Right lobe of liver (tissue), 6 donors: ENCODE data around the gene MT1M. TPM values are rescaled to one million over a fixed set of nuclear protein-coding genes. Genes with fewer than 3 reads are reported as not detected.

Experiments
- ATAC-seq, 4 donors: fragments of 200-7000 bp; cut with Tn5 transposase; one replicate each; pipeline ENCODE4 v1.9.1; 2020; ENCODE audit warnings: mild to moderate bottlenecking in 4 of 4, moderate library complexity in 4 of 4
- DNase-seq, 3 donors: peaks; one replicate each; pipeline ENCODE4 v3.0.0-alpha.2; 2020
- H3K27ac ChIP-seq, 3 donors: fragments of 200-600 bp; one replicate each; pipeline ENCODE4 v1.8.0; 2022
- H3K27me3 ChIP-seq, 2 donors: fragments of 200-600 bp; one replicate each; pipeline ENCODE4 v1.8.0; 2022
- H3K36me3 ChIP-seq, 4 donors: fragments of 200-600 bp; sonication (generic) in 1 of 4; one replicate each; pipeline versions ENCODE4 v1.5.1 to v1.8.0; 2017 to 2022; ENCODE audit warnings: control low read depth in 1 of 4
- H3K4me1 ChIP-seq, 4 donors: fragments of 200-600 bp; sonication (generic) in 1 of 4; one replicate each; pipeline versions ENCODE4 v1.5.1 to v1.8.0; 2017 to 2022; ENCODE audit warnings: control low read depth in 1 of 4
- H3K4me3 ChIP-seq, 3 donors: fragments of 200-600 bp; one replicate each; pipeline ENCODE4 v1.8.0; 2022
- H3K9me3 ChIP-seq, 4 donors: fragments of 200-600 bp; sonication (generic) in 1 of 4; one replicate each; pipeline versions ENCODE4 v1.5.1 to v1.8.0; 2017 to 2022; ENCODE audit warnings: control low read depth in 1 of 4
- POLR2A ChIP-seq: fragments of 450-650 bp; IDR thresholded peaks from one replicate; pipeline ENCODE4 v1.6.1; 2017; ENCODE audit warnings: antibody characterized with exemption, mild to moderate bottlenecking
- WGBS: methylation state at CpG from one replicate; pipeline ENCODE4 v1.1.6; 2018; ENCODE audit warnings: low coverage, low lambda C conversion rate; ENCODE audit not compliant: insufficient coverage; ENCODE audit errors: missing lambda C conversion rate; 5-methylcytosine and 5-hydroxymethylcytosine counted together
- intact Hi-C, 2 donors: fragments of 100-400 bp; cut with DNase I; formaldehyde crosslinking; loops; one replicate each; pipeline versions ENCODE4 v1.11.2 to v1.14.1; 2022
- total RNA-seq, 6 experiments: library from RNA; depleted of rRNA in 2 of 6; stranded (reverse); fragments of >200 nt in 2 of 6; fragmentation: NEBNext Ultra II Directional in 3 of 6; extraction: Animal tissue kit (Norgen Biotek cat#: 25700) in 3 of 6; gene quantifications; one replicate each; pipeline versions ENCODE4 v1.1.0 to v1.2.4, GENCODE V29; 2016 to 2023
- TF ChIP-seq, protein P1 (sequence below), 4 donors: fragments of 200-600 bp in 3 of 4; fragments of 450-650 bp in 1 of 4; IDR thresholded peaks; one replicate each; pipeline versions ENCODE4 v1.5.1 to v1.8.0; 2016 to 2022; ENCODE audit warnings: antibody characterized with exemption in 4 of 4, mild to moderate bottlenecking in 2 of 4
- donor health status: DM: no; HTN: yes; CAD: no.
- donor health status: DM: no; HTN: no; CAD: no.
- donor health status: DM: no; HTN: no; CAD: no.
- donor health status: DM: no; HTN: yes; CAD: no.
- donor health status: DM: no; HTN: yes; CAD: no.

The MT1M gene
- total RNA-seq, 6 experiments from 2014 or later, result 8.6 to 569 (median 84.5) TPM

- no peak for DNase-seq
These were observed 2.9 kb upstream of the MT1M start for GRCh38 chr16:56629531-56629930.

GRCh38 chr16:56630134-56630533 is 2.3 kb upstream of the MT1M start:
- Histone ChIP-seq H3K27me3 (no peaks in the 10 kb centered on the region), H3K27ac (no peak overlapping the region), H3K4me1 (peaks cover 0 to 11% (median 0%) of the 10 kb centered on the region in 4 donors), H3K36me3 (no peaks in the 10 kb centered on the region), H3K4me3 (no peak overlapping the region), H3K9me3 (no peaks in the 10 kb centered on the region)
- intact Hi-C loops, result no loop called here
- ATAC-seq, result no peak
- no peak for TF ChIP-seq POLR2A
- TF ChIP-seq, protein P1, sequence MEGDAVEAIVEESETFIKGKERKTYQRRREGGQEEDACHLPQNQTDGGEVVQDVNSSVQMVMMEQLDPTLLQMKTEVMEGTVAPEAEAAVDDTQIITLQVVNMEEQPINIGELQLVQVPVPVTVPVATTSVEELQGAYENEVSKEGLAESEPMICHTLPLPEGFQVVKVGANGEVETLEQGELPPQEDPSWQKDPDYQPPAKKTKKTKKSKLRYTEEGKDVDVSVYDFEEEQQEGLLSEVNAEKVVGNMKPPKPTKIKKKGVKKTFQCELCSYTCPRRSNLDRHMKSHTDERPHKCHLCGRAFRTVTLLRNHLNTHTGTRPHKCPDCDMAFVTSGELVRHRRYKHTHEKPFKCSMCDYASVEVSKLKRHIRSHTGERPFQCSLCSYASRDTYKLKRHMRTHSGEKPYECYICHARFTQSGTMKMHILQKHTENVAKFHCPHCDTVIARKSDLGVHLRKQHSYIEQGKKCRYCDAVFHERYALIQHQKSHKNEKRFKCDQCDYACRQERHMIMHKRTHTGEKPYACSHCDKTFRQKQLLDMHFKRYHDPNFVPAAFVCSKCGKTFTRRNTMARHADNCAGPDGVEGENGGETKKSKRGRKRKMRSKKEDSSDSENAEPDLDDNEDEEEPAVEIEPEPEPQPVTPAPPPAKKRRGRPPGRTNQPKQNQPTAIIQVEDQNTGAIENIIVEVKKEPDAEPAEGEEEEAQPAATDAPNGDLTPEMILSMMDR (IDR thresholded peaks at IDR 0.05), result no peak
- 67% methylated on average over 3 of the region's 3 CpGs for WGBS
- no peak for DNase-seq

More at GRCh38 chr16:56629531-56629930, 2.9 kb upstream of the MT1M start:
- peaks cover 0 to 15% (median 0%) of the 10 kb centered on the region in 4 donors for H3K4me1 ChIP-seq
- intact Hi-C loops, result no loop called here
- no peaks in the 10 kb centered on the region for H3K36me3 ChIP-seq
- no peak overlapping the region for H3K4me3 ChIP-seq
- TF ChIP-seq POLR2A, result no peak
- TF ChIP-seq, protein P1 (IDR thresholded peaks at IDR 0.05), result no peak
- H3K9me3 ChIP-seq, result no peaks in the 10 kb centered on the region
- no peak for ATAC-seq
- H3K27ac ChIP-seq, result peak overlapping the region in 1 of 3 donors; percentile 6
- 75% methylated on average over 2 of the region's 3 CpGs for WGBS
- no peaks in the 10 kb centered on the region for H3K27me3 ChIP-seq

DNA sequence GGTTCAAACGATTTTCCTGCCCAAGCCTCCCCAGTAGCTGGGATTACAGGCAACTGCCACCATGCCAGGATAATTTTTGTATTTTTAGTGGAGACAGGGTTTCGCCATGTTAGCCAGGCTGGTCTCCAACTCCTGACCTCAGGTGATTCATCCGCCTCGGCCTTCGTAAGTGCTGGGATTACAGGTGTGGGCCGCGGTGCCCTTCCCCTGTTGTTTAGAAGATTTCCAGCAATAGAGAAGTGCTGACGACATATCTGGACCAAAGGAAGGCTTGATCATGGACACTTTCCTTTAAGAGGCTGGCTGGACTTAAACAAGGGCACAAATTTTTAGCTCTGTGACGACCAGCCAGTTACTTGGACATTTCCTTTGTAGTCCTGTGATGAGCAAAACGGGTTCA is 1.3 kb upstream of the MT1M start:
- no peak overlapping the region for H3K4me3 ChIP-seq
- H3K36me3 ChIP-seq, result no peaks in the 10 kb centered on the region
- H3K27me3 ChIP-seq, result no peaks in the 10 kb centered on the region
- no peaks in the 10 kb centered on the region for H3K9me3 ChIP-seq
- peak overlapping the region in 2 of 3 donors; percentile 68 to 83 for H3K27ac ChIP-seq
- DNase-seq (peak in 1 of 3 donors; percentile 27), ATAC-seq (no peak)
- TF ChIP-seq, protein P1 (IDR thresholded peaks at IDR 0.05), result no peak
- no peak for TF ChIP-seq POLR2A
- WGBS, result 84% methylated on average over 10 of the region's 10 CpGs
- peaks cover 0 to 11% (median 0%) of the 10 kb centered on the region in 4 donors for H3K4me1 ChIP-seq
- intact Hi-C loops, result no loop called here

DNA sequence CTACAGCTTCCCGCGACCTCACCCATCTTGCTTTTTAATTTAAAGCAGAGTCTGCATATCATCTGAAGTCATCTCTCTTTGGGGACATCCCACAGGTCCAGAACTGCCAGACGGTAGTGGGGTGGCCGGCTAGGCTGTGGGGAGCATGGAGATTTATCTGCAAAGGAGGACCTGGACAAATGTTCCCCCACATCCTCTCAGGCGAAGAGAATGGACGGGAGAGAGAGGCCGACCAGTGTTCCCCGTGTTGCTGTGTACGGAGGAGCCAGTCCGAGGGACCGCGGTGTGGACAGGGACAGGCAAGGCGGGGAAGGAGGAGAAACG is 665 bp upstream of the MT1M start:
- 24% methylated on average over 14 of the region's 14 CpGs for WGBS
- intact Hi-C loops, result no loop called here
- H3K27me3 ChIP-seq, result no peaks in the 10 kb centered on the region
- H3K4me1 ChIP-seq, result peaks cover 0 to 11% (median 0%) of the 10 kb centered on the region in 4 donors
- ATAC-seq (no peak), DNase-seq (no peak)
- TF ChIP-seq POLR2A, result no peak
- TF ChIP-seq, protein P1 (IDR thresholded peaks at IDR 0.05), result no peak
- no peaks in the 10 kb centered on the region for H3K36me3 ChIP-seq
- H3K4me3 ChIP-seq, result peak overlapping the region; percentile 49 to 65 (median 60)
- peak overlapping the region; percentile 63 to 83 (median 68) for H3K27ac ChIP-seq
- no peaks in the 10 kb centered on the region for H3K9me3 ChIP-seq
